ENCODE measurements around the gene AP1G1. TPM values are rescaled to one million over a fixed set of nuclear protein-coding genes. Genes with fewer than 3 reads are reported as not detected.

AP1G1 gene
- total RNA-seq, 1 experiment from 2014 or later = 63.8 TPM

GRCh38 chr16:71845639-71846430, 37.2 kb upstream of the AP1G1 start, which contains the start of gene ATXN1L:
Gene ATXN1L, plus strand, starts transcription at chr16:71845976. Its CDS starts 3,765 bp downstream, at chr16:71849741.
- Histone ChIP-seq H3K4me1 (ENCODE audit: control insufficient read depth, insufficient read depth, low read length) (no peaks in the 10 kb centered on the region; the same call in none of the 2 replicates), H3K4me3 (ENCODE audit: low read depth in 2 of 2, low read length in 2 of 2) (peak within 1 kb of the TSS; percentile 91), H3K27ac (ENCODE audit: low read length) (peak within 1 kb of the TSS; percentile 88), H3K36me3 (ENCODE audit: control insufficient read depth, insufficient read depth, low read length) (peaks cover 5% of the 10 kb centered on the region), H3K27me3 (ENCODE audit: control insufficient read depth, insufficient read depth, low read length) (no peaks in the 10 kb centered on the region), H3K9me3 (ENCODE audit: control insufficient read depth, insufficient read depth, low read depth, low read length) (no peaks in the 10 kb centered on the region)
- ChIA-PET POLR2A (no interaction called here), CTCF (interaction anchor here (0.7 kb wide), 1 partner anchor 39 kb away, joined by 4 read pairs; no protein-coding TSS in a partner anchor)
- BruUV-seq (replicated peaks) = TSS peak; percentile 85
- intact Hi-C loops (cut with micrococcal nuclease; ENCODE audit: unreplicated experiment) (no loop called here), in situ Hi-C loops (cut with HindIII; ENCODE audit: low pct_unique_long_range_greater_than_20kb, low sequenced_read_pairs) (no loop called here)
- ATAC-seq (peak; percentile 98), DNase-seq (ENCODE audit: low read depth, low spot score) (peak; percentile 18)
- no peak for TF ChIP-seq CTCF (IDR thresholded peaks at IDR 0.05)
- TF ChIP-seq POLR2AphosphoS5 (IDR thresholded peaks at IDR 0.05; ENCODE audit: low read depth, low read length) = peak; percentile 82
- TF ChIP-seq TCF7L2 (IDR thresholded peaks at IDR 0.05; ENCODE audit: low read depth, low read length) = no peak
- peak; percentile 83; the same call in 1 of the 2 replicates for TF ChIP-seq SIN3A (IDR thresholded peaks at IDR 0.05; ENCODE audit: borderline replicate concordance, insufficient read depth, low read depth, low read length)
- TF ChIP-seq REST (IDR thresholded peaks at IDR 0.05; ENCODE audit: insufficient read depth in 1 of 2, low read depth in 2 of 2, low read length in 1 of 2) = no peak

GRCh38 chr16:71843572-71843971, 34.9 kb upstream of the AP1G1 start:
- BruUV-seq (replicated peaks) = TSS peak; percentile 57
- Histone ChIP-seq H3K9me3 (ENCODE audit: control insufficient read depth, insufficient read depth, low read depth, low read length) (no peaks in the 10 kb centered on the region), H3K27me3 (ENCODE audit: control insufficient read depth, insufficient read depth, low read length) (no peaks in the 10 kb centered on the region), H3K27ac (ENCODE audit: low read length) (no peak overlapping the region), H3K36me3 (ENCODE audit: control insufficient read depth, insufficient read depth, low read length) (peaks cover 5% of the 10 kb centered on the region), H3K4me3 (ENCODE audit: low read depth in 2 of 2, low read length in 2 of 2) (no peak overlapping the region), H3K4me1 (ENCODE audit: control insufficient read depth, insufficient read depth, low read length) (no peaks in the 10 kb centered on the region; the same call in none of the 2 replicates)
- ATAC-seq (no peak), DNase-seq (ENCODE audit: low read depth, low spot score) (no peak)
- ChIA-PET CTCF (no interaction called here), POLR2A (no interaction called here)
- in situ Hi-C loops (cut with HindIII; ENCODE audit: low pct_unique_long_range_greater_than_20kb, low sequenced_read_pairs) (no loop called here), intact Hi-C loops (cut with micrococcal nuclease; ENCODE audit: unreplicated experiment) (no loop called here)
- TF ChIP-seq TCF7L2 (IDR thresholded peaks at IDR 0.05; ENCODE audit: low read depth, low read length) (no peak), REST (IDR thresholded peaks at IDR 0.05; ENCODE audit: insufficient read depth in 1 of 2, low read depth in 2 of 2, low read length in 1 of 2) (no peak)
